22Rv1 (cell line): ENCODE measurements around the gene BOK.

ENCODE experiments used
- CTCF ChIP-seq: fragments of 450-650 bp; IDR thresholded peaks from 2 replicates; pipeline ENCODE4 v1.5.1; 2017; ENCODE audit warnings: mild to moderate bottlenecking
- ZFX ChIP-seq: fragments of 450-650 bp; IDR thresholded peaks from 2 replicates; pipeline ENCODE4 v1.6.1; 2017; ENCODE audit warnings: antibody characterized with exemption, borderline replicate concordance

GRCh38 chr2:241534701-241535375, 23.7 kb upstream of the BOK start:
- no peak for TF ChIP-seq CTCF
- no peak for TF ChIP-seq ZFX
